GM12878 (cell line): ENCODE results near the gene RABGEF1. TPM values are rescaled to one million over a fixed set of nuclear protein-coding genes. Genes with fewer than 3 reads are reported as not detected.

Source experiments
- ATAC-seq: fragments of 200-7000 bp; cut with Tn5 transposase; 3 replicates; pipeline ENCODE4 v1.9.1; 2020; ENCODE audit warnings: mild to moderate bottlenecking, moderate library complexity
- BruUV-seq: library from RNA; stranded (reverse); fragments of 400-500 nt; replicated peaks from 2 replicates; lab custom pipeline; 2021; lab: Mats Ljungman, UMichigan
- CTCF ChIA-PET: fragments of 300-600 bp; sonication (Branson Sonifier 250); formaldehyde crosslinking; extraction: SDS; loops from one replicate; lab custom pipeline; 2021; ENCODE audit warnings: inconsistent platforms; lab: Yijun Ruan, JAX
- POLR2A ChIA-PET: fragments of 350-600 bp; formaldehyde crosslinking; extraction: SDS; loops from one replicate; lab custom pipeline; 2021; ENCODE audit warnings: inconsistent platforms; lab: Charles Lee
- RAD21 ChIA-PET: fragments of 300-600 bp; sonication (Branson Sonifier 250); formaldehyde crosslinking; loops from one replicate; lab custom pipeline; 2023; ENCODE audit warnings: antibody characterized with exemption; ENCODE audit not compliant: unreplicated experiment; lab: Charles Lee
- SMC1A ChIA-PET: fragments of 300-600 bp; sonication (Branson Sonifier 250); formaldehyde crosslinking; loops from one replicate; lab custom pipeline; 2023; ENCODE audit not compliant: unreplicated experiment, uncharacterized antibody; lab: Charles Lee
- DNase-seq: peaks from one replicate; pipeline ENCODE4 v3.0.0-alpha.2; 2011; ENCODE audit warnings: low read depth, low spot score
- FAIRE-seq: peaks from 3 replicates; lab custom pipeline; 2011; peaks lifted over from hg19 to GRCh38; lab: Jason Lieb, UNC
- H2AFZ ChIP-seq: 2 replicates; pipeline ENCODE4 v1.6.0; 2011; ENCODE audit warnings: low read depth, low read length, control low read depth; ENCODE audit not compliant: control insufficient read depth
- H3K27ac ChIP-seq: 2 replicates; pipeline ENCODE4 v1.5.1; 2011; ENCODE audit warnings: control low read depth; ENCODE audit not compliant: control insufficient read depth, insufficient read depth
- H3K27me3 ChIP-seq, 2 experiments: replicated peaks in 1 of 2; 2 replicates each; pipeline versions ENCODE4 v1.6.0 to v1.6.1; 2011; ENCODE audit warnings: low read length in 1 of 2; ENCODE audit not compliant: control insufficient read depth in 2 of 2, insufficient read depth in 2 of 2
- H3K36me3 ChIP-seq, 2 experiments: 2 replicates each; pipeline ENCODE4 v1.5.1; 2011; ENCODE audit warnings: low read length in 1 of 2; ENCODE audit not compliant: control insufficient read depth in 2 of 2, insufficient read depth in 2 of 2
- H3K4me1 ChIP-seq: 2 replicates; pipeline ENCODE4 v1.6.1; 2011; ENCODE audit warnings: mild to moderate bottlenecking, low read length, moderate library complexity, mixed read lengths; ENCODE audit not compliant: control insufficient read depth, insufficient read depth
- H3K4me2 ChIP-seq: 2 replicates; pipeline ENCODE4 v1.6.0; 2011; ENCODE audit warnings: control low read depth; ENCODE audit not compliant: control insufficient read depth, insufficient read depth
- H3K4me3 ChIP-seq: fragments of 200-600 bp; sonication (generic); 2 replicates; pipeline ENCODE4 v1.5.1; 2016
- H3K79me2 ChIP-seq: 2 replicates; pipeline ENCODE4 v1.6.0; 2011; ENCODE audit warnings: low read length; ENCODE audit not compliant: control insufficient read depth, insufficient read depth
- H3K9ac ChIP-seq: 2 replicates; pipeline ENCODE4 v1.8.0; 2011; ENCODE audit warnings: low read length, control low read depth, mixed read lengths; ENCODE audit not compliant: control insufficient read depth, insufficient read depth
- H3K9me3 ChIP-seq: replicated peaks from 3 replicates; pipeline ENCODE4 v1.5.1; 2011; ENCODE audit warnings: mild to moderate bottlenecking, low read length; ENCODE audit not compliant: control insufficient read depth, insufficient read depth
- H4K20me1 ChIP-seq: 2 replicates; pipeline ENCODE4 v1.6.0; 2011; ENCODE audit not compliant: control insufficient read depth, insufficient read depth
- CEBPZ ChIP-seq: fragments of 150-350 bp; IDR thresholded peaks from 2 replicates; pipeline ENCODE4 v1.6.1; 2016; ENCODE audit warnings: low read depth, low read length
- MXI1 ChIP-seq: fragments of 150-350 bp; IDR thresholded peaks from 2 replicates; pipeline ENCODE4 v1.6.1; 2011; ENCODE audit warnings: low read depth, mild to moderate bottlenecking, inconsistent platforms, low read length, improper control_type of control experiment
- MYC ChIP-seq: IDR thresholded peaks from 2 replicates; pipeline ENCODE4 v1.6.1; 2011; ENCODE audit warnings: mild to moderate bottlenecking, low read length, moderate library complexity, inconsistent platforms; ENCODE audit not compliant: insufficient read depth, insufficient replicate concordance, insufficient read length, severe bottlenecking
- NFYB ChIP-seq: IDR thresholded peaks from 2 replicates; pipeline ENCODE4 v1.6.1; 2011; ENCODE audit warnings: low read depth, mild to moderate bottlenecking, low read length, improper control_type of control experiment, moderate library complexity; ENCODE audit not compliant: insufficient read depth
- RELB ChIP-seq: fragments of 450-650 bp; IDR thresholded peaks from 2 replicates; pipeline ENCODE4 v1.6.1; 2017; ENCODE audit warnings: low read depth, mild to moderate bottlenecking, moderate library complexity
- REST ChIP-seq: IDR thresholded peaks from 2 replicates; pipeline ENCODE4 v1.6.1; 2012; ENCODE audit warnings: mild to moderate bottlenecking, low read depth, low read length
- TCF12 ChIP-seq: IDR thresholded peaks from 2 replicates; pipeline ENCODE4 v1.6.1; 2011; ENCODE audit warnings: low read depth, mild to moderate bottlenecking, low read length
- ZNF24 ChIP-seq: fragments of 450-650 bp; IDR thresholded peaks from 2 replicates; pipeline ENCODE4 v1.6.1; 2017; ENCODE audit warnings: antibody characterized with exemption, mild to moderate bottlenecking
- ZSCAN29 ChIP-seq: fragments of 450-650 bp; IDR thresholded peaks from 2 replicates; pipeline ENCODE4 v1.6.1; 2017; ENCODE audit warnings: mild to moderate bottlenecking, moderate library complexity
- WGBS: methylation state at CpG from one replicate; pipeline ENCODE4 v1.1.6; 2016; ENCODE audit warnings: low lambda C conversion rate; ENCODE audit not compliant: insufficient replicate concordance, insufficient coverage; ENCODE audit errors: missing lambda C conversion rate; 5-methylcytosine and 5-hydroxymethylcytosine counted together
- in situ Hi-C: fragments of 300-500 bp; cut with MboI; formaldehyde crosslinking; loops from 9 replicates; pipeline ENCODE4 v1.14.3; 2018; ENCODE audit warnings: mixed read lengths
- intact Hi-C: fragments of 100-400 bp; cut with micrococcal nuclease; formaldehyde crosslinking; loops from one replicate; pipeline ENCODE4 v1.14.2; 2022; ENCODE audit not compliant: unreplicated experiment
- polyA plus RNA-seq, 11 experiments: library from polyadenylated mRNA; depleted of rRNA in 4 of 11; unstranded in 6 of 11; stranded (reverse) in 5 of 11; fragments of >200 nt; fragmentation: Nextera tagmentation in 4 of 11; fragmentation: Illumina TruSeq in 1 of 11; extraction: Ambion mirVana in 4 of 11; extraction: Trizol in 1 of 11; gene quantifications; 1 replicate in 1 of 11; 2 replicates in 10 of 11; pipeline versions ENCODE4 v1.2.1 to v1.2.3, GENCODE V29; 2011 to 2016; ENCODE audit warnings: inconsistent platforms in 2 of 11, missing spikeins in 2 of 11, low read depth in 1 of 11
- total RNA-seq, 4 experiments: library from RNA; depleted of rRNA in 3 of 4; stranded (reverse); fragments of >200 nt in 3 of 4; fragmentation: Illumina TruSeq in 1 of 4; extraction: Trizol in 1 of 4; gene quantifications; 2 replicates each; pipeline versions ENCODE4 v1.2.1 to v1.2.3, GENCODE V29; 2013 to 2021
- TF ChIP-seq, protein P1 (sequence below): IDR thresholded peaks from 2 replicates; pipeline ENCODE4 v1.6.1; 2012; ENCODE audit warnings: low read length, inconsistent platforms

RABGEF1 gene
- total and polyA plus RNA-seq, 10 of the 15 experiments (the other 5 are each of a cell fraction or from before 2014, with no cell fraction given): 10.2 to 36.4 (median 26.1) TPM

- CTCF ChIA-PET: no interaction called here
- 44% methylated on average over 7 of the region's 7 CpGs for WGBS
- TF ChIP-seq CEBPZ: no peak
- no peak for TF ChIP-seq ZNF24
- TF ChIP-seq MXI1: no peak
- no peak for TF ChIP-seq TCF12
- TF ChIP-seq RELB: no peak
- no peak for TF ChIP-seq REST
- no peak for TF ChIP-seq NFYB
- TF ChIP-seq MYC: no peak
- TF ChIP-seq ZSCAN29: no peak
- TF ChIP-seq, protein P1, sequence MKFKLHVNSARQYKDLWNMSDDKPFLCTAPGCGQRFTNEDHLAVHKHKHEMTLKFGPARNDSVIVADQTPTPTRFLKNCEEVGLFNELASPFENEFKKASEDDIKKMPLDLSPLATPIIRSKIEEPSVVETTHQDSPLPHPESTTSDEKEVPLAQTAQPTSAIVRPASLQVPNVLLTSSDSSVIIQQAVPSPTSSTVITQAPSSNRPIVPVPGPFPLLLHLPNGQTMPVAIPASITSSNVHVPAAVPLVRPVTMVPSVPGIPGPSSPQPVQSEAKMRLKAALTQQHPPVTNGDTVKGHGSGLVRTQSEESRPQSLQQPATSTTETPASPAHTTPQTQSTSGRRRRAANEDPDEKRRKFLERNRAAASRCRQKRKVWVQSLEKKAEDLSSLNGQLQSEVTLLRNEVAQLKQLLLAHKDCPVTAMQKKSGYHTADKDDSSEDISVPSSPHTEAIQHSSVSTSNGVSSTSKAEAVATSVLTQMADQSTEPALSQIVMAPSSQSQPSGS: no peak
Measured at GRCh38 chr7:66781408-66782090, 41.0 kb downstream of the RABGEF1 start.

More at GRCh38 chr7:66781408-66782090, 41.0 kb downstream of the RABGEF1 start:
- no peaks in the 10 kb centered on the region for H3K9me3 ChIP-seq
- no peaks in the 10 kb centered on the region for H3K79me2 ChIP-seq
- intact Hi-C loops: no loop called here
- no peak overlapping the region for H3K4me3 ChIP-seq
- POLR2A ChIA-PET: no interaction called here
- RAD21 ChIA-PET: no interaction called here
- H3K9ac ChIP-seq: no peak overlapping the region
- DNase-seq (no peak), ATAC-seq (no peak), FAIRE-seq (no peak)
- H3K27me3 ChIP-seq: no peaks in the 10 kb centered on the region
- peaks cover 5 to 15% of the 10 kb centered on the region in 2 experiments for H3K36me3 ChIP-seq
- H3K27ac ChIP-seq: no peak overlapping the region
- H3K4me2 ChIP-seq: no peak overlapping the region
- no TSS peak for BruUV-seq
- H3K4me1 ChIP-seq: no peaks in the 10 kb centered on the region
- H2AFZ ChIP-seq: no peak overlapping the region
- SMC1A ChIA-PET: no interaction called here
- H4K20me1 ChIP-seq: no peaks in the 10 kb centered on the region
- in situ Hi-C loops: no loop called here
